ENCODE results near the gene SLC39A12. TPM values are rescaled to one million over a fixed set of nuclear protein-coding genes. Genes with fewer than 3 reads are reported as not detected.
A peak's percentile ranks its signal among the peaks of the same experiment; 100 is the strongest.
"Not testable (repeated sequence)": the region's sequence is repeated elsewhere in the genome, so short reads cannot be mapped to it uniquely, and the experiment has no call there.

The SLC39A12 gene
- not detected in 2 replicates for total RNA-seq (2014; rRNA removed; shearing (Covaris generic))

- DNase-seq (ENCODE audit: low spot score): peak; percentile 16
Measured at GRCh38 chr10:17951868-17952371, at the start of gene SLC39A12. SLC39A12 (plus strand) TSS chr10:17951918; CDS start chr10:17953277, 1,359 bp downstream.

GRCh38 chr10:17904564-17904963, 47.2 kb upstream of the SLC39A12 start:
- no peak for DNase-seq (ENCODE audit: low spot score)

GRCh38 chr10:17905491-17905890, 46.2 kb upstream of the SLC39A12 start:
- DNase-seq (ENCODE audit: low spot score): no peak

GRCh38 chr10:17906002-17906401, 45.7 kb upstream of the SLC39A12 start:
- no peak for DNase-seq (ENCODE audit: low spot score)

DNA sequence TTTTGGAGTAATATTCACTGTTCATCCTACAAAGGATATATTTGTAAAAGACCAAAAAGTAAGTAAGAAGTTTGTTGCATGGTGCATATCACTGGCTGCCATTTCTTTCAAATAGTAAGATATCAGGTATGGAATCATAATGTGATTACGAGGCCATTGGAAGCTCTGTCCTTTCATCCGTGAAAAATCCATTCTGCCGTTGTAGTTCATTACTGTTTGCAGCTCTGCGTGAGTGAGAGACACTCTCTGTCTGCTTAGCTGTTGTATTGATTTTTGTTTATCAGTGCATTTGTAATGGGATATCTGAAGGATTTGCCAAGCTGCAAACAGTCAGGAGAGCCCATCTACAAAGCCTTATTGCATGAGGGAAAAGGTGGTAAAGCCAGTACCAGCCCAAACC, 44.1 kb upstream of the SLC39A12 start:
- no peak for DNase-seq (ENCODE audit: low spot score)

DNA sequence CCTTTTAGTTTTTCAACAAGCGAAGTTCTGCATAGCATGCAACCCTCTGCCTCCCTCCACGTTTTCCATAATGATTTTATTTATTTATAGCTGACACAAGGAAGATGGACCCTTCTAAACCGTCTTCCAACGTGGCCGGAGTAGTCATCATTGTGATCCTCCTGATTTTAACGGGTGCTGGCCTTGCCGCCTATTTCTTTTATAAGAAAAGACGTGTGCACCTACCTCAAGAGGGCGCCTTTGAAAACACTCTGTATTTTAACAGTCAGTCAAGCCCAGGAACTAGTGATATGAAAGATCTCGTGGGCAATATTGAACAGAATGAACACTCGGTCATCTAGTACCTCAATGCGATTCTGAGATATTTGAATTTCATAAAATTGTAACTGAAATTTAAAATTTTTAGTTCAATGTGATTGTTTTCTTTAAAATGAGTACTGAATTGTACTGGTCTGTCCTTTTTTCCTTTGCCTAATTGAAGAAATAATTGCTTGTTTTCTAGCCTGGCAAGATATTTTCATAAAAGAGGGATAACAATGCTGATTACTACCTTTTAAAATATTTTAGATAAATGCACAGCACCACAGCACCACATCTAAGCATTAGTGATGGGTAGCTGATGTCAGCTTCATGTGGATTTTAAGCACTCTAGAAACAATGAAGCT, 41.5 kb upstream of the SLC39A12 start:
- DNase-seq (ENCODE audit: low spot score): peak; percentile 44

DNA sequence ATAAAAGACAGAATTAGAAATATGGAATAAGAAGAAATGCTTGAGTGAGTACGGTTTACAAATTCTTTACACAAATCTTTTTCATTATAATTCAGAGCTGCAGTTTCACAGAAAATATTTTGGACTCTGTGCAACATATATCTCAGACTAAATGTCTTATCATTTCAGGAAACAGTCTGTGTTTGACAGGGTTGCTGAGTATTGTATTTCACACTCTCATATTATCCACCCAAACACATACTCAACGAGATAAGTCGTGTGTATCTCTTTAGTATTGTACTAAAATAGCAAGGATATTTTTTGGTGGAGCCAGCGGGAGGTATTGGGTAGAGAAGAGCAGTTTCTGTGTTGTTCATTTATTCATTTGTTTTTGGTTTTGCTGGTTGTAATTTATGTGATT, 39.0 kb upstream of the SLC39A12 start:
- DNase-seq (ENCODE audit: low spot score): no peak

DNA sequence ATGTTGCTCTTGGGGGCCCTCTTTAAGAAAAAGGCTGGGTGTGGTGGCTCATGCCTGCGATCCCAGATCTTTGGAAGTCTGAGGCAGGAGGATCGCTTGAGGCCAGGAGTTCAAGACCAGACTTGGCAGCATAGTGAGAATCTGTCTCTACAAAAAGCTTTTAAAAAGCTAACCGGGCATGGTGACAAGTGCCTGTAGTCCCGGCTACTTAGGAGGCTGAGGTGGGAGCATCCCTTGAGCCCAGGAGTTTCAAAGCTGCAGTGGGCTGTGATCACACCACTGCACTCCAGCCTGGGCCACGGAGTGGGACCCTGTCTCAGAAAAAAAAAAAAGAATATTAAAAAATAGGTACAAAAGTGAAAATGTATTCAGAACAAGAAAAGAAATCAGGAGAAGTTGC, 38.1 kb upstream of the SLC39A12 start:
- DNase-seq (ENCODE audit: low spot score): no peak

DNA sequence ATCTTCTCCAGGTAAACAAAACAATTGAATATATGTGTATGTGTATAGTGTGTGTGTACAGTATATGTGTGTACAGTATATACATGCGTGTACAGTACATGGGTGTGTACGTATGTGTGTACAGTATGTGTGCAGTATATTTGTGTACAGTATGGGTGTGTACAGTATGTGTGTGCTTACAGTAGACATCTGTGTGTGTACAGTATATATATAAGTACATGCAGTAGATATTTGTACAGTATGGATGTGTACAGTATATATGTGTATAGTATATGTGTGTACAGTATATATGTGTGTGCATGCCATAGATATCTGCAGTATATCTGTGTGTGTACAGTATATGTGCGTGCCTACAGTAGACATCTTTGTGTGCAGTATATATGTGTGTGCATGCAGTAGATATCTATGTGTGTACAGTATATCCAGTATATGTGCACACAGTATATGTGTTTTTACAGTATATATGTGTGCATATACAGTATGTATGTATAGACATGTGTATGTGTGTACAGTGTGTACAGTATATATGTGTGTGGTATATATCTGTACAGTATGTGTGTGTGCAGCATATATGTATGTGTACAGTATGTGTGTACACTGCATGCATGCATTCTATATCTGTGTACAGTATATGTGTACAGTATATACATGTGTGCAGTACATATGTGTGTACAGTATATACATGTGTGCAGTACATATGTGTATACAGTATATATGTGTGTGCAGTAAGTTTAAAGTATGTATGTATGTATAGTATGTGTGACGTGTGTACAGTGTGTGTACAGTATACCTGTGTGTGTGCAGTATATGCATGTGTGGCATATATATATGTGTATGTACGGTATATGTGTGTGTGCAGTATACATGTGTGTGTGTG, 37.3 kb upstream of the SLC39A12 start:
- no peak for DNase-seq (ENCODE audit: low spot score)

GRCh38 chr10:17915181-17915580, 36.5 kb upstream of the SLC39A12 start:
- DNase-seq (ENCODE audit: low spot score): no peak

DNA sequence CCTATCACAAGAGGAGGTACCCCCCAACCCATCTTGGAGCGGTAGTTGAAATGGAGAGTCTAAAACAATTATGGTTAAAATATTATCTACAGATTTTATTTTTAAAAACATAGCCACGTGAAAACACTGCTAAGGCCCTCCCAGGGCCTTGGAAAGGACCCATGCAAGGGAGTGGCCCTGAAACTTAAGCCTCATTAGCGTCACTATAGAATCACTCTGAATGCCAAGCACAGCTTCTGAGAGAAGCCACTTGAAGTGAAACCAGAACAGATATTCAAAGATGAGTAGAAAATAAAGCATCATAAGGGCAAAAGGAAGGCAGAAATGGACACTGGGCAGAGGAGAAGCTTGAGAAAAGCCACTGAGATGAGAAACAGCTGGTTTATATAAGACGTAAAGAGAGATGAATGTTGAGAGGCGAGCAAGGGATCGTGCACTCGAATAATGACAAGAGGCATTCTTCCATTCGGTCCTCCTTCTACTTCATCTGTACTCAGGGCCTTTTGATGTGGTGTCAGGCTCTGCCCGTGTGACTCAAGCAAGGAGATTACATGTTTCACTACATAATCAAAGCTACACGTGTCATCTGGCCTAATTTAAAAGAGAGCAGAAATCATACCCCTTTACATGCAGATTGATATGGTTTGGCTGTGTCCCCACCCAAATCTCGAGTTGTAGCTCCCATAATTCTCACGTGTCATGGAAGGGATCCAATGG, 33.4 kb upstream of the SLC39A12 start:
- no peak for DNase-seq (ENCODE audit: low spot score)

- no peak for DNase-seq (ENCODE audit: low spot score)
Measured at GRCh38 chr10:17921378-17921777, 30.3 kb upstream of the SLC39A12 start.

DNA sequence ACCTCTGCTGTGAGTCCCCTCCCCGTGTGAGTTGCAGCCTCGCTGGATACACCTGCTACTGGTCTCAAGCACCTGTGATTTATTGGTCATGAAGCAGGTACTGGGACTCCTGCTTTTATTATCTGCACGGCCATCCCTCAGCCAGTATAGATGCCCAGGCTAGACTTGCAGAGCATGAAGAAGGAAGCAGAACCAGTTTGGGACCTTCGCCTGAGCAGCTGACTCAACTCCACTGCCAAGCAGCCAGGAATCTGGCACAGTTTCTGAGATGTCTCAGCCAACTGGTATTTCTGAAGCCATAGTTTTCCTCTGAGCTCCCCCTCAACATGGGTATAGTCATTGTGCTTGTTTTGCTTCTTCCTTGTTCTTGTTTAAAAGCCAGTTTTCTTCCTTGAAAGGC, 28.0 kb upstream of the SLC39A12 start:
- DNase-seq (ENCODE audit: low spot score): no peak

- DNase-seq (ENCODE audit: low spot score): no peak
Measured at GRCh38 chr10:17943033-17943745, 8.5 kb upstream of the SLC39A12 start.

DNA sequence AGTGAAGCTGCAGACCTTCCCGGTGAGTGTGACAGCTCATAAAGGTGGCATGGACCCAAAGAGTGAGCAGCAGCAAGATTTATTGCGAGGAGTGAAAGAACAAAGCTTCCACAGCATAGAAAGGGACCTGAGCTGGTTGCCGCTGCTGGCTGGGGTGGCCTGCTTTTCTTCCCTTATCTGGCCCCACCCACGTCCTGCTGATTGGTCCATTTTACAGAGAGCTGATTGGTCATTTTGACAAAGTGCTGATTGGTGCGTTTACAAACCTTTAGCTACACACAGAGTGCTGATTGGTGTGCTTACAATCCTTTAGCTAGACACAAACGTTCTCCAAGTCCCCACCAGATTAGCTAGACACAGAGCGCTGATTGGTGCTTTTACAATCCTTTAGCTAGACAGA, 1.4 kb upstream of the SLC39A12 start:
- not testable (repeated sequence) for DNase-seq (ENCODE audit: low spot score)

GRCh38 chr10:17950726-17951125, 992 bp upstream of the SLC39A12 start:
- DNase-seq (ENCODE audit: low spot score): no peak

- DNase-seq (ENCODE audit: low spot score): not testable (repeated sequence)
Measured at GRCh38 chr10:17954372-17954771, 2.7 kb downstream of the SLC39A12 start.

- no peak for DNase-seq (ENCODE audit: low spot score)
Measured at GRCh38 chr10:17954861-17955260, 3.1 kb downstream of the SLC39A12 start.

GRCh38 chr10:17958049-17958448, 6.3 kb downstream of the SLC39A12 start:
- no peak for DNase-seq (ENCODE audit: low spot score)

- DNase-seq (ENCODE audit: low spot score): no peak
Measured at GRCh38 chr10:17959870-17960269, 8.2 kb downstream of the SLC39A12 start.

All from H4 (cell line).